Measurements from ENCODE around the gene MIGA1.

The MIGA1 gene

DNA sequence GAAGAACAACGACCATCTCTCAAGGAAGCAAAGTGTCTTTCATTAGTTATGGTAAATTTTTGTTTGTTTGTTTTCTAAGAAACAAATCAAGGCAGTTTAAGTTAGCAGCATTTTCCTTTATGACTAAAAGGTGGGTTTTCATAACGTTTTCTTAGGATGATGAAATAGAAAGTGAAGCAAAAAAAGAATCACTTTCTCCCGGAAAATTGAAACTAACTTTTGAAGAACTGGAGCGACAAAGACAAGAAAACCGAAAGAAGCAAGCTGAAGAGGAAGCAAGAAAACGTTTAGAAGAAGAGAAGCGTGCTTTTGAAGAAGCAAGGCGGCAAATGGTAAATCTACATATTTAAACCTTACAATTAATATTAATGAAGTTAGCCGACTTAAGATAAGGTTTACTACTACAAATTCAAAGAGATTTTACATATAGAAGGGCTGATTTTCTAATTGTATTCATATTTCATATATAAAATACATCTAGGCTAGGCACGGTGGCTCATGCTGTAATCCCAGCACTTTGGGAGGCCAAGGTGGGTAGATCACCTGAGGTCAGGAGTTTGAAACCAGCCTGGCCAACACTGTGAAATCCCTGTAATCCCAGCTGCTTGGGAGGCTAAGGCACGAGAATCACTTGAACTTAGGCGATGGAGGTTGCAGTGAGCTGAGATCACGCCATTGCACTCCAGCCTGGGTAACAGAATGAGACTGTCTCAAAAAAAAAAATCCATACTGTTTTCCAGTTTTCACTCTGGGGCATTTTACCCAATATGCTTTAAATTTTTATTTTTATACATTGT, 147.3 kb downstream of the MIGA1 start:
- DNase-seq, result no peak

DNA sequence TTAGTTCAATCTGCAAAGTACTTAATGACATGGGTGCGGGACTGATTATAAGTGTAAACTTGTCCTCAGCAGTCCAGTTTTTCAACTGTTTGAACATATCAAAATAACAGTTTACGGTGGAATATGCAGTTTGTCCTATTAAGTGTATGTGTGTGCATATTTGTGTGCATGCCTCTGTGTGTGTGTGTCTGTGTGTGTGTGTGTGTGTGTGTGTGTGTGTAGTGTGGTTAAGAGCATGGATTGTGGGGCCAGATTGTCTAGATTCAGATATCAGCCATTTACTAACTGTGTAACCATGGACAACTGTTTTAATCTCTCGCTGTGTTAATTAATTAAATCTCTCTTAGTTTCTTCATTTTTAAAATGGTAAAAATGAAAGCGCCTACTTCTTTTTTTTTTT, 148.0 kb downstream of the MIGA1 start:
- DNase-seq, result no peak
